Stimulated activated naive CD8-positive, alpha-beta T cell treated with anti-CD3 and anti-CD28 coated beads, Interleukin-15, Interleukin-2, amounts not matched to agents 100 ng/mL and 50 ng/mL, for 24 hours (primary cell): ENCODE measurements around the gene RGS1.

Experiments
- H3K27ac Mint-ChIP-seq: one replicate; pipeline ENCODE4 v1.8.0; 2021; ENCODE audit warnings: mild to moderate bottlenecking, mixed read lengths
- H3K27me3 Mint-ChIP-seq: one replicate; pipeline ENCODE4 v1.8.0; 2021; ENCODE audit warnings: mixed read lengths
- H3K36me3 Mint-ChIP-seq: one replicate; pipeline ENCODE4 v1.8.0; 2021; ENCODE audit warnings: low read depth, mixed read lengths
- H3K4me1 Mint-ChIP-seq: one replicate; pipeline ENCODE4 v1.8.0; 2021; ENCODE audit warnings: low read depth, mixed read lengths
- H3K4me3 Mint-ChIP-seq: one replicate; pipeline ENCODE4 v1.8.0; 2021; ENCODE audit warnings: mild to moderate bottlenecking, mixed read lengths
- H3K9me3 Mint-ChIP-seq: one replicate; pipeline ENCODE4 v1.8.0; 2021; ENCODE audit warnings: mixed read lengths

Gene RGS1

DNA sequence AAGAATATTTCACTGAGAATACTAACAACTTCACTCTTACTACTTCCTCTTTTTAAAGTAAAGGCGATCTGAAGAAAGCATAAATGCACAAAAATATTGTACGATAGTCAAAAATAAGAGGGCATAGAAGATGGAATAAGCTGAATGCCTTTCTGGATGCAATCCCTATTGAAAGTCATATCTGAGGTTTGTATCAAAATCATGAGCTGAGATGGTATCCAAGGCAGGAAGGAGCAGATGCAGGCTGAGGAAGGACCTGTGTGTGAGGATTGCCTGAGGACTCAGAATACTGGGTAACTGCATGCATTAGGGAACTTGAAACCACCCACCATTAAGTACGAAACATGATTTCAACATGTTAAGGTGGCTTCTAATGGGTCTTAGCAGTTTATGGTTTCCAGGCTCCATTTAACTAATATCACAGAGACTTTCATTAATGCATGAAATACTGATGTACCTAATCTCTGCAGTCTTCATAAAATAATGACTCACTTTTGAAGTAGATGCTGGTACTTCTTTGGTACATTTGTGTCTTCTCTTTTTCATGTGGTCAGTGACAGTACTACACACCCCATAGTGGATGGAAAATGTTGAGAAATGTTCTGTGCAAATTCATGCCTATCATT is 29.6 kb upstream of the RGS1 start:
- Mint-ChIP-seq H3K27ac (peak overlapping the region; percentile 61), H3K27me3 (peaks cover 7% of the 10 kb centered on the region), H3K36me3 (no peaks in the 10 kb centered on the region), H3K4me3 (peak overlapping the region; percentile 5), H3K4me1 (peaks cover 54% of the 10 kb centered on the region), H3K9me3 (no peaks in the 10 kb centered on the region)

GRCh38 chr1:192546596-192547190 is 28.9 kb upstream of the RGS1 start:
- Mint-ChIP-seq H3K27me3 (peaks cover 7% of the 10 kb centered on the region), H3K36me3 (no peaks in the 10 kb centered on the region), H3K9me3 (no peaks in the 10 kb centered on the region), H3K4me3 (peak overlapping the region; percentile 32), H3K27ac (peak overlapping the region; percentile 85), H3K4me1 (peaks cover 60% of the 10 kb centered on the region)

- Mint-ChIP-seq H3K4me3 (no peak overlapping the region), H3K27ac (no peak overlapping the region), H3K4me1 (peaks cover 65% of the 10 kb centered on the region)
Observed at GRCh38 chr1:192547501-192547900, 28.1 kb upstream of the RGS1 start.

DNA sequence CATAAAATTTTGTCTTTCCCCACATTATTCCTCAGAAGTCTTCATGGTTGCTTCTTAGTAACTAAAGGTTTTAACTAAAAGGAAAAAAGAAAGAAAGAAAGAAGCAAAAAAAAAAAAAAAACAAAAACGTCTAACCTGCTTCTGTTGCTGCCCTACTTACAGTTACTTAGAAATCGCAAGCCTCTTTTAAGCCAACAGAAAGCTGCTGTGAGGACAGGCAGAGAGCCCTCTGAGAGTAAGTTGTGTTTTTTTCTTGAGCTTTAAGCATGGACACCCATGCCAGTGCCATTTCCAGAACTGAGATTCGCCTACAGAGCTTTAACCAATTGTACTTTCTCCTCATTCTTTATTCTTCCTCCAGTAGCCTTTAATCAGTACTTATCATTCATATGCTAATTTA is 25.6 kb upstream of the RGS1 start:
- H3K27ac Mint-ChIP-seq: peak overlapping the region; percentile 79
- peaks cover 73% of the 10 kb centered on the region for H3K4me1 Mint-ChIP-seq
- peak overlapping the region; percentile 51 for H3K4me3 Mint-ChIP-seq
- peaks cover 4% of the 10 kb centered on the region for H3K27me3 Mint-ChIP-seq
- no peaks in the 10 kb centered on the region for H3K36me3 Mint-ChIP-seq
- H3K9me3 Mint-ChIP-seq: peaks cover 5% of the 10 kb centered on the region

More at GRCh38 chr1:192547501-192547900, 28.1 kb upstream of the RGS1 start:
- no peaks in the 10 kb centered on the region for H3K36me3 Mint-ChIP-seq
- H3K9me3 Mint-ChIP-seq: no peaks in the 10 kb centered on the region
- H3K27me3 Mint-ChIP-seq: peaks cover 6% of the 10 kb centered on the region

DNA sequence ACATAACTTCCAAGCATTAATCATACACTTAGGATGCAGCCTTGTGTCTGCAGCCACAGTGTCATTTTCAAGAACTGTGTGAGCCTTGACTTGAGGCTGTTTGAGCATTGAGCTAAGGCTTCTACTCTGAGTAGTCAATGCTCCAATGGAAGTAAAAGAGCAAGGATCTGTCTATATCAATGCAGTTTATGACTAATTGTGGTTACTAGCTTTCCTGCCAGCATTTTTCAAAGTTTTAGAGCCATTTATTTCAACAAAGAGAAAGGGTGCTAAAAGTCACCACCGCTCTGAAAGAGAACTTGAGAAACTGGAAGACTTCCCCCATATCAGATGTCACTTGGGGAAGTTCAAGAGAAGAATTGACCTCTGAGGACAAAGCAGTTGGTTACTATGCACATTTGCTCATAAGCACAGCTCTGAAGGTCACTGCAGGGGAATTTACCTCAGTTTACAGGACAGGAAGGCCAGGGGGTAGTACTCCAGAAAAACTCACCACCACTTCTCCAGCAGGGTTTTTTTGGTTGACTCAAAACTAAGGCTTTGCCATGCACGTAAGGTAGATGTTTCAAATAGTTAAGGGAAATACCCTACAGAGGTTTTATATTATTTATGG is 24.5 kb upstream of the RGS1 start:
- peaks cover 63% of the 10 kb centered on the region for H3K4me1 Mint-ChIP-seq
- peak overlapping the region; percentile 49 for H3K4me3 Mint-ChIP-seq
- peaks cover 4% of the 10 kb centered on the region for H3K27me3 Mint-ChIP-seq
- H3K27ac Mint-ChIP-seq: peak overlapping the region; percentile 79
- no peaks in the 10 kb centered on the region for H3K36me3 Mint-ChIP-seq
- H3K9me3 Mint-ChIP-seq: peaks cover 5% of the 10 kb centered on the region

DNA sequence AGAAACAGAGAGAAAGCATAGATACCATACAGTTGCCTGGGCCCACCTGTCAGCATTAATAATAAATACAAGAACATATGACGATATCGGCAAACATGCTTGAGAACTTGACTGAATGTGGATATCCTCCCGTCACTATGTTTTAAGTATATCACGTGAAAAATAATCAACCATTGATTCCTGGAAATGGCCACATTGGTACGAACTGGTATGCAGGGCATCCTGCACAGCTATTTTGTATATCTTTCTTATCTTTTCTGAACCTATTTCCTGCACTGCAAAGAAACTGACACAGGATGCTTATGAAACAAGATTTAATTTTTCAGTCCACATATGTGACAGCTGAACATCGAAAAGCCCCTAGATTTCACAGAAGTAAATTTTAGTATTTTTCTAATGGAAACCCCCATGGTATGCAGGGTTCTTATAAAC is 22.8 kb upstream of the RGS1 start:
- Mint-ChIP-seq H3K27ac (no peak overlapping the region), H3K36me3 (no peaks in the 10 kb centered on the region), H3K4me1 (peaks cover 53% of the 10 kb centered on the region), H3K27me3 (peaks cover 4% of the 10 kb centered on the region), H3K4me3 (peak overlapping the region; percentile 13), H3K9me3 (peaks cover 5% of the 10 kb centered on the region)

GRCh38 chr1:192553741-192554140 is 21.8 kb upstream of the RGS1 start:
- Mint-ChIP-seq H3K36me3 (no peaks in the 10 kb centered on the region), H3K4me1 (peaks cover 63% of the 10 kb centered on the region), H3K4me3 (no peak overlapping the region), H3K27me3 (peaks cover 4% of the 10 kb centered on the region), H3K9me3 (peaks cover 5% of the 10 kb centered on the region), H3K27ac (no peak overlapping the region)

GRCh38 chr1:192554904-192555303 is 20.7 kb upstream of the RGS1 start:
- H3K9me3 Mint-ChIP-seq: peaks cover 5% of the 10 kb centered on the region
- no peaks in the 10 kb centered on the region for H3K36me3 Mint-ChIP-seq
- H3K4me3 Mint-ChIP-seq: no peak overlapping the region
- peaks cover 67% of the 10 kb centered on the region for H3K4me1 Mint-ChIP-seq
- peaks cover 4% of the 10 kb centered on the region for H3K27me3 Mint-ChIP-seq
- H3K27ac Mint-ChIP-seq: no peak overlapping the region

DNA sequence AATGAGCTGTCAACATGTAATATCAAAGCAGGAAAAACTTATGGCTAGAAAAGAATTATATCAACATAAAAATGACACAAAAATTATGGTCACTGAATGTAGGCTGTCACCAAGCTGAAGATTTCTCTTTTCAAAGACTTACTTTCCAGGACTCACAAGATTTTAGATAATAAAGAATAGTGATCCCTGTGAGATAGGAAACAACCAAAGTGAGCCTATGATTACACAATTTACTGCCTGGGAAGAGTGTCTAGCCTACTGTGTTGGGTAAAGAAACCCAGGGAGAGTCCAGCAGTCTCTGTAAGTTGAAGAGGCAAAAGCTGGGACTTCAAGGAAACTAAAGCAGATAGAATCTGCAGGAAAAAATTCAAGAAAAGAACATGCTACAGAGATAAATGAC is 20.2 kb upstream of the RGS1 start:
- no peaks in the 10 kb centered on the region for H3K27me3 Mint-ChIP-seq
- no peak overlapping the region for H3K4me3 Mint-ChIP-seq
- peak overlapping the region; percentile 1 for H3K27ac Mint-ChIP-seq
- H3K4me1 Mint-ChIP-seq: peaks cover 66% of the 10 kb centered on the region
- H3K36me3 Mint-ChIP-seq: no peaks in the 10 kb centered on the region
- peaks cover 5% of the 10 kb centered on the region for H3K9me3 Mint-ChIP-seq

GRCh38 chr1:192557841-192558595 is 17.6 kb upstream of the RGS1 start:
- H3K27ac Mint-ChIP-seq: peak overlapping the region; percentile 9
- H3K9me3 Mint-ChIP-seq: peaks cover 5% of the 10 kb centered on the region
- peaks cover 55% of the 10 kb centered on the region for H3K4me1 Mint-ChIP-seq
- no peak overlapping the region for H3K4me3 Mint-ChIP-seq
- H3K36me3 Mint-ChIP-seq: no peaks in the 10 kb centered on the region
- H3K27me3 Mint-ChIP-seq: no peaks in the 10 kb centered on the region

DNA sequence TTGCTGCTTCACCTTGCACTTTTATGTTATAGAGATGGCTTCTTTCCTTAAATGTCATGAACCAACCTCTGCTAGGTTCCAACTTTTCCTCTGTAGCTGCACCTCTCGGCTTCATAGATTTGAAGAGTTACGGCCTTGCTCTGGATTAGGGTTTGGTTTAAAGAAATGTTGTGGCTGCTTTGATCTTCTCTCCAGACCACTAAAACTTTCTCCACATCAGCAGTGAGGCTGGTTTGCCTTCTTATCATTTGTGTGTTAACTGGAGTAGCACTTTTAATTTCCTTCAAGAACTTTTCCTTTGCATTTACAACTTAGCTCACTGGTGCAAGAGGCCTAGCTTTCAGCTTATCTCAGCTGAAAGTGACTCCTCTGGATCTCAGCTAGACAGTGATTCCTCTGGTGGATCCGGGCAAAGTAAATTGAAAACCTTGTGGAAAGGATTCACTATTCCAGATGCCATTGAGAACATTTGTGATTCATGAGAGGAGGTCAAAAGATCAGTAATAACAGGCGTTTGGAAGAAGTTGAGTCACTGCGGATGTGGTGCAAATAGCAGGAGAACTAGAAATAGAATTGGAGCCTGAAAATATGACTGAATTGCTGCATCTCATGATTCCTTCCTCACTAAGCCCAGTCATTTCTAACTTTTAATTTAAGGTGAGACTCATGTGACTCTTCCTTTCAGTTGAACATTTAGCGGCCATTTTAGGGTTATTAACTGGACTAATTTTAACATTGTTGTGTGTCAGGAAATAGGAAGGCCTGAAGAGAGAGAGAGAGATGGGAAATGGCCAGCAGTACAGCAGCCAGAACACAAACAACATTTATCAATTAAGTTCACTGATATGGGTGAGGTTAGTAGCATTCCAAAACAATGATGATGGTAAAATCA is 16.2 kb upstream of the RGS1 start:
- Mint-ChIP-seq H3K27me3 (no peaks in the 10 kb centered on the region), H3K4me3 (peak overlapping the region; percentile 24), H3K9me3 (peaks cover 5% of the 10 kb centered on the region), H3K4me1 (peaks cover 58% of the 10 kb centered on the region), H3K27ac (peak overlapping the region; percentile 56), H3K36me3 (no peaks in the 10 kb centered on the region)

- no peak overlapping the region for H3K27ac Mint-ChIP-seq
- H3K4me1 Mint-ChIP-seq: peaks cover 69% of the 10 kb centered on the region
- no peaks in the 10 kb centered on the region for H3K36me3 Mint-ChIP-seq
- no peaks in the 10 kb centered on the region for H3K9me3 Mint-ChIP-seq
- no peak overlapping the region for H3K4me3 Mint-ChIP-seq
- H3K27me3 Mint-ChIP-seq: no peaks in the 10 kb centered on the region
Observed at GRCh38 chr1:192561301-192561700, 14.3 kb upstream of the RGS1 start.

GRCh38 chr1:192563129-192563528 is 12.4 kb upstream of the RGS1 start:
- peak overlapping the region; percentile 77 for H3K27ac Mint-ChIP-seq

GRCh38 chr1:192564099-192564498 is 11.5 kb upstream of the RGS1 start:
- Mint-ChIP-seq H3K27me3 (no peaks in the 10 kb centered on the region), H3K4me1 (peaks cover 68% of the 10 kb centered on the region), H3K4me3 (no peak overlapping the region), H3K36me3 (no peaks in the 10 kb centered on the region), H3K9me3 (no peaks in the 10 kb centered on the region), H3K27ac (peak overlapping the region; percentile 21)

More at GRCh38 chr1:192563129-192563528, 12.4 kb upstream of the RGS1 start:
- H3K9me3 Mint-ChIP-seq: no peaks in the 10 kb centered on the region
- no peak overlapping the region for H3K4me3 Mint-ChIP-seq
- no peaks in the 10 kb centered on the region for H3K36me3 Mint-ChIP-seq
- H3K4me1 Mint-ChIP-seq: peaks cover 78% of the 10 kb centered on the region
- no peaks in the 10 kb centered on the region for H3K27me3 Mint-ChIP-seq
